Stomach (tissue), 9 donors: ENCODE measurements around the gene PSAT1. TPM values are rescaled to one million over a fixed set of nuclear protein-coding genes. Genes with fewer than 3 reads are reported as not detected.
A peak's percentile ranks its signal among the peaks of the same experiment; 100 is the strongest.
"Not testable (repeated sequence)": the region's sequence is repeated elsewhere in the genome, so short reads cannot be mapped to it uniquely, and the experiment has no call there.

Experiments
- DNase-seq, 2 donors: peaks; one replicate each; pipeline versions ENCODE4 v3.0.0 to v3.0.0-alpha.2; 2013 to 2019
- H3K27ac ChIP-seq, 5 donors: fragments of 200-600 bp in 4 of 5; sonication (generic) in 4 of 5; one replicate each; pipeline ENCODE4 v1.5.1; 2013 to 2019; ENCODE audit warnings: mild to moderate bottlenecking in 1 of 5, moderate library complexity in 1 of 5
- H3K27me3 ChIP-seq, 3 donors: fragments of 200-600 bp; sonication (generic); one replicate each; pipeline ENCODE4 v1.5.1; 2017 to 2019; ENCODE audit warnings: mixed run types in 1 of 3
- H3K36me3 ChIP-seq, 4 donors: fragments of 200-600 bp; sonication (generic); 1 replicate in 3 of 4; 2 replicates in 1 of 4; pipeline ENCODE4 v1.5.1; 2016 to 2019
- H3K4me1 ChIP-seq, 4 donors: fragments of 200-600 bp; sonication (generic); one replicate each; pipeline ENCODE4 v1.5.1; 2016 to 2019
- H3K4me3 ChIP-seq, 4 donors: fragments of 200-600 bp; sonication (generic) in 3 of 4; one replicate each; pipeline ENCODE4 v1.5.1; 2016 to 2019; ENCODE audit warnings: mild to moderate bottlenecking in 1 of 4
- H3K9me3 ChIP-seq, 4 donors: fragments of 200-600 bp; sonication (generic); one replicate each; pipeline ENCODE4 v1.5.1; 2016 to 2019
- EP300 ChIP-seq: sonication (generic); formaldehyde crosslinking; IDR thresholded peaks from one replicate; pipeline ENCODE4 v1.6.1; 2017; ENCODE audit warnings: antibody characterized with exemption
- POLR2A ChIP-seq, 4 donors: fragments of 450-650 bp; IDR thresholded peaks; one replicate each; pipeline ENCODE4 v1.6.1; 2016; ENCODE audit warnings: antibody characterized with exemption in 4 of 4, control low read depth in 2 of 4, mild to moderate bottlenecking in 1 of 4, moderate library complexity in 1 of 4
- POLR2AphosphoS5 ChIP-seq, 3 donors: sonication (generic); formaldehyde crosslinking; IDR thresholded peaks; one replicate each; pipeline ENCODE4 v1.6.1; 2016; ENCODE audit warnings: antibody characterized with exemption in 3 of 3
- whole genome bisulfite sequencing, 5 donors: extraction: QIAGEN DNeasy Blood & Tissue Kit in 3 of 5; methylation state at CpG; one replicate each; pipeline versions ENCODE4 v1.1.5 to v1.1.7; 2013 to 2018; 5-methylcytosine and 5-hydroxymethylcytosine counted together
- intact Hi-C: fragments of 100-400 bp; cut with DNase I; formaldehyde crosslinking; loops from one replicate; pipeline ENCODE4 v1.15.1; 2023; ENCODE audit warnings: low total_unique reads
- polyA plus RNA-seq, 3 donors: library from polyadenylated mRNA; stranded (reverse); fragments of 200-250 nt; gene quantifications; one replicate each; pipeline ENCODE4 v1.2.3, GENCODE V29; 2013
- total RNA-seq, 5 donors: library from RNA; depleted of rRNA; stranded (reverse); fragments of >200 nt; gene quantifications; one replicate each; pipeline versions ENCODE4 v1.1.0 to v1.2.3, GENCODE V29; 2014 to 2016
- TF ChIP-seq, protein P1 (sequence below), 7 experiments: fragments of 450-650 bp in 4 of 7; fragments of 200-600 bp in 3 of 7; sonication (generic) in 3 of 7; IDR thresholded peaks; one replicate each; pipeline ENCODE4 v1.5.1; 2016 to 2019; ENCODE audit warnings: antibody characterized with exemption in 7 of 7, control low read depth in 2 of 7, mild to moderate bottlenecking in 1 of 7
- donor health status: healthy with polysubstance abuse.
- donor health status: Bipolar disorder and iron deficiency.
- donor health status: healthy.

The PSAT1 gene
- total and polyA plus RNA-seq, 8 donors = 0.45 to 21.8 (median 10.6) TPM

DNA sequence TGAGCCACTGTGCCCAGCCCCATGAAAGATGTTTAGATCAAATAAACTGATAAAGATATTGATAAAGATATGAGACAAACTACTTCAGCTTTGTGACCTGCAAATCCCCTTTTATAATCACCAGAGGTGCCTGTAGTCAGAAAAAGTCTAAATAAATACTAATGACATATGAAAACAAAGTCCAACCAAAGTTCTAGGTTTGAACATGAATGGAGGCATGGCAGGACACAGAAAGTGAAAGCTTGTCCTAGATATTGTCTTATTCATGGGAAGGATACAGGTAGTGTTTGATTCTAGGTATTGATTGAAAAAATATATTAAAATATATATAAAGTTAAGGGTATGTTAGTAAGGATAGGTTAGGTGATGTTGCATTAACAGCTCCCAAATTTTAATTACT lies 24.6 kb upstream of the PSAT1 start:
- H3K9me3 ChIP-seq = no peaks in the 10 kb centered on the region
- H3K4me3 ChIP-seq = no peak overlapping the region
- intact Hi-C loops = no loop called here
- H3K27ac ChIP-seq = no peak overlapping the region
- TF ChIP-seq EP300 (no peak), POLR2A (IDR thresholded peaks at IDR 0.05) (no peak)
- no peaks in the 10 kb centered on the region for H3K4me1 ChIP-seq
- peaks cover 2 to 51% (median 28%) of the 10 kb centered on the region in 4 donors for H3K36me3 ChIP-seq
- no peaks in the 10 kb centered on the region for H3K27me3 ChIP-seq
- no peak for DNase-seq

DNA sequence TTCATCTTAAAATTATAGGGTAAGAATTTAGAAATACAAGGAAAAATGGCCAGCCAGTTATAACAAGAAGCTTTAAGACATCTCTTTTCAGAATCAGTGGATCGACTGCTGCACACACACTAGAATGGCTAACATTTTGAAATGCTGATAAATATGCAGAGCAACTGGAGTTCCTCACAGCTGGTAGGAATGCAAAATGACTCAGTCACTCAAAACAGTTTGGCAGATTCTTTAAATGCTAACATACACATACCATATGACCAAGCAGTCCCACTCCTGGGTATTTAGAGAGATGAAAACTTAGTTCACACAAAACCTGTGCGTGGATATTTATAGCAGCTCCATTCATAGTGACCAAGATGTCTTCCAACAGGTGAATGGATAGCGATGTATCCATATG lies 23.2 kb upstream of the PSAT1 start:
- WGBS, 5 donors = 93 to 99% (median 96%) methylated on average over 3 of the region's 3 CpGs
- H3K36me3 ChIP-seq = peaks cover 0 to 36% (median 15%) of the 10 kb centered on the region in 4 donors
- H3K27me3 ChIP-seq = no peaks in the 10 kb centered on the region
- no peak overlapping the region for H3K4me3 ChIP-seq
- no peaks in the 10 kb centered on the region for H3K9me3 ChIP-seq
- no peak for DNase-seq
- H3K27ac ChIP-seq = no peak overlapping the region
- TF ChIP-seq, protein P1, sequence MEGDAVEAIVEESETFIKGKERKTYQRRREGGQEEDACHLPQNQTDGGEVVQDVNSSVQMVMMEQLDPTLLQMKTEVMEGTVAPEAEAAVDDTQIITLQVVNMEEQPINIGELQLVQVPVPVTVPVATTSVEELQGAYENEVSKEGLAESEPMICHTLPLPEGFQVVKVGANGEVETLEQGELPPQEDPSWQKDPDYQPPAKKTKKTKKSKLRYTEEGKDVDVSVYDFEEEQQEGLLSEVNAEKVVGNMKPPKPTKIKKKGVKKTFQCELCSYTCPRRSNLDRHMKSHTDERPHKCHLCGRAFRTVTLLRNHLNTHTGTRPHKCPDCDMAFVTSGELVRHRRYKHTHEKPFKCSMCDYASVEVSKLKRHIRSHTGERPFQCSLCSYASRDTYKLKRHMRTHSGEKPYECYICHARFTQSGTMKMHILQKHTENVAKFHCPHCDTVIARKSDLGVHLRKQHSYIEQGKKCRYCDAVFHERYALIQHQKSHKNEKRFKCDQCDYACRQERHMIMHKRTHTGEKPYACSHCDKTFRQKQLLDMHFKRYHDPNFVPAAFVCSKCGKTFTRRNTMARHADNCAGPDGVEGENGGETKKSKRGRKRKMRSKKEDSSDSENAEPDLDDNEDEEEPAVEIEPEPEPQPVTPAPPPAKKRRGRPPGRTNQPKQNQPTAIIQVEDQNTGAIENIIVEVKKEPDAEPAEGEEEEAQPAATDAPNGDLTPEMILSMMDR (IDR thresholded peaks at IDR 0.05) = no peak
- TF ChIP-seq POLR2AphosphoS5 (IDR thresholded peaks at IDR 0.05) (no peak), POLR2A (IDR thresholded peaks at IDR 0.05) (no peak), EP300 (no peak)
- peaks cover 4 to 14% (median 11%) of the 10 kb centered on the region in 4 donors for H3K4me1 ChIP-seq
- intact Hi-C loops = no loop called here

DNA sequence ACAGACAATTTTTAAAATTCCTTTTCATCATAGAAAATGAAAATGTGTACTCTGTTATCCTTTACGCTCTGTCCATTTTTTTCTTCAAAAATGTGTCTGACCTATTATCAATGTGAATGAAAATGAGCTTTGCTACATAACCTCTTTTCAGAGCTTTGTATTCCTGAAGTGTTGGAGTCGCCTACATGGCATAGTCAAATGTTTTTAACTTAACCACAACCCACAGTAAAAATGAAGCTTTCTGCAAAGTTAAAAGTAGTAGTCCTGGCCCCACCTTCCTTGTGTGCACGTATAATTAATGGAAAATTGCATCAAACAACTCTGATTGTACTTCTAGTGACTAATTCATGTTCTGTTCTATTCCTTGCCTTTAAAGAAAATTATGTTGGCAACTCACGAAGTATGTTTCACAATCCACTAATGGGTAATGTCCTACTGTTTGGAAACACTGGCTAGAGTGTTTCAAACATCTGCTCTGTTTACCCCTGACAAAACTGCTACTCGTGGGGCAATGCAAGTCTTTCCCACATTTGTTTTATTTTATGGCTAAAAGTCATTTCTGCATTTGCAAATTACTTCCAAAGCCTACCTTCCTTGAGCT lies 18.6 kb upstream of the PSAT1 start:
- TF ChIP-seq, protein P1 (IDR thresholded peaks at IDR 0.05) = no peak
- no peak for TF ChIP-seq POLR2A (IDR thresholded peaks at IDR 0.05)
- peak; percentile 54 to 79 (median 77) for TF ChIP-seq POLR2AphosphoS5 (IDR thresholded peaks at IDR 0.05)
- TF ChIP-seq EP300 = no peak
- Histone ChIP-seq H3K9me3 (no peaks in the 10 kb centered on the region), H3K27ac (peak overlapping the region in 3 of 5 donors; percentile 36 to 69 (median 38)), H3K4me3 (no peak overlapping the region), H3K27me3 (no peaks in the 10 kb centered on the region), H3K36me3 (no peaks in the 10 kb centered on the region), H3K4me1 (peaks cover 18 to 44% (median 32%) of the 10 kb centered on the region in 4 donors)
- no peak for DNase-seq
- WGBS, 5 donors = 39 to 55% (median 45%) methylated on average over 5 of the region's 5 CpGs
- intact Hi-C loops = no loop called here

DNA sequence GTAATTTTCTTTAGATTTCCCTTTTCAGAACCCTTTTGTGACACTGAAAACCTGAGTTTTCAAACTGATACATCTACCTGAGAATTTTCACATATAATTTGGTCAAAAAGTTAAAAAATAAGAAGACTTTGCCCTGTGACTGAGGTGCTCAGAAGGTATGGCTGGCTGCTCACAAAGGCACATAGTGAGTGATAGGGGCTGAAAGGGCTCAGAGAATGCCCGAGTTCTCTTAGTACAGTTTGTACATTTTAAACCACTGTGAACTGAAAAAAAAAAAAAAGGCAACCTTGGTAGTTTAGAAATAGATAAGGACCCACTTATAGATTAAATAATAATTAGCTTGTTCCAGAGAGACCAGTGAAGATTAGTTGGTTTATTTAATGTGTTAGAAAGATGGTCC lies 18.1 kb upstream of the PSAT1 start:
- intact Hi-C loops = no loop called here
- Histone ChIP-seq H3K27me3 (no peaks in the 10 kb centered on the region), H3K36me3 (no peaks in the 10 kb centered on the region), H3K4me3 (no peak overlapping the region), H3K27ac (peak overlapping the region in 3 of 5 donors; percentile 36 to 69 (median 38)), H3K4me1 (peaks cover 18 to 44% (median 32%) of the 10 kb centered on the region in 4 donors), H3K9me3 (no peaks in the 10 kb centered on the region)
- DNase-seq = no peak
- TF ChIP-seq POLR2AphosphoS5 (IDR thresholded peaks at IDR 0.05) (no peak), POLR2A (IDR thresholded peaks at IDR 0.05) (no peak), EP300 (no peak)
- TF ChIP-seq, protein P1 (IDR thresholded peaks at IDR 0.05) = no peak
- WGBS, 5 donors = 25 to 59% (median 36%) methylated on average over 1 of the region's 1 CpG

DNA sequence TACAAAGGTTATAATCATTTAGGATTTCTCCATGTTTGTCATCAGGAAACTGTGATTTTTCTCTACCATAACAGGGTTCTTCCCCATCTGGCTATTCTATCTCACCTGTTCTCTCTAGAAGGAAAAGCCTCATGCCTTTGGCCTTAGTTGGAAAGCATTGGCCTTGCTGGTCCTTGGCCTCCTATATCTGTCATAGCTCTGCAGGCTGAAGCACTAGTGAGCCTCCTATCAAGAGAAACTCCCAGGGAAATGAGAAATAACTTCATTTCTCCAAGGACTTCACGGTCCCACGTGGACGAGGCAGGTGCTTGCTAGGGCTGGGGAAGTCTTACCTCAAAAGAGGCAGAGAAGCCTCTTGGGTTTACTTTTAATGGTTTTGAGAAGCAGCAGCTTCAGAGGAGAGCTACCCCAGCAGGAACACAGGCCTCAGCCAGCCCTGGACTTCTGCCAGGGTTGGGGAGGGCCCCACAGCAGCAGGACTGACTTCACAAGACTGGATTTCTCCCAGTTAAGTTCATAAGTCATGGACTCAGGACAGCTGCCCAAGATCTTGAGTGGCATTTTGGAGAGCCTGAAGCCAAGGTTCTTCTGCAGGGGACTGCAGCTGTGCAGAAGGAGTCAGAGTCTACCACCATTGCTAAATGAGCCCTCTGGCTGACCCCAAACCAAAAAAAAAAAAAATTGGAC lies 15.8 kb upstream of the PSAT1 start:
- Histone ChIP-seq H3K27me3 (no peaks in the 10 kb centered on the region), H3K4me1 (peaks cover 18 to 44% (median 32%) of the 10 kb centered on the region in 4 donors), H3K9me3 (no peaks in the 10 kb centered on the region), H3K27ac (peak overlapping the region in 3 of 5 donors; percentile 43 to 74 (median 44)), H3K4me3 (no peak overlapping the region), H3K36me3 (no peaks in the 10 kb centered on the region)
- intact Hi-C loops = no loop called here
- peak; percentile 84 to 93 for DNase-seq
- peak in 2 of 3 donors; percentile 37 to 63 for TF ChIP-seq POLR2AphosphoS5 (IDR thresholded peaks at IDR 0.05)
- TF ChIP-seq, protein P1 (IDR thresholded peaks at IDR 0.05) = no peak
- WGBS, 5 donors = 31 to 45% (median 42%) methylated on average over 3 of the region's 3 CpGs

DNA sequence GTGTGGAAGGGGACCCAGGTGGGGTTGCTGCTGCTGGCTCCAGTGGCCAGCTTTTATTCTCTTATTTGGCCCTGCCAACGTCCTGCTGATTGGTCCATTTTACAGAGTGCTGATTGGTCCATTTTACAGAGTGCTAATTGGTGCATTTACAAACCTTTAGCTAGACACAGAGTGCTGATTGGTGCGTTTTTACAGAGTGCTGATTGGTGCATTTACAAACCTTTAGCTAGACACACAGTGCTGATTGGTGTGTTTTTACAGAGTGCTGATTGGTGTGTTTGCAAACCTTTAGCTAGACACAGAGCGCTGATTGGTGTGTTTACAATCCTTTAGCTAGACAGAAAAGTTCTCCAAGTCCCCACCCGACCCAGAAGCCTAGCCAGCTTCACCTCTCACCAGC lies 12.7 kb upstream of the PSAT1 start:
- DNase-seq, H3K27me3 ChIP-seq, H3K27ac ChIP-seq, H3K4me3 ChIP-seq, H3K36me3 ChIP-seq, intact Hi-C loops, H3K9me3 ChIP-seq: not testable (repeated sequence)
- 77 to 90% (median 86%) methylated on average over 4 of the region's 4 CpGs for WGBS, 5 donors
- peaks cover 11 to 25% (median 17%) of the 10 kb centered on the region in 4 donors for H3K4me1 ChIP-seq
